OCI-LY7 (cell line): ENCODE data around the gene NSD2. TPM values are rescaled to one million over a fixed set of nuclear protein-coding genes. Genes with fewer than 3 reads are reported as not detected.

Experiments
- BruUV-seq: library from RNA; stranded (reverse); fragments of 400-500 nt; replicated peaks from 2 replicates; lab custom pipeline; 2021; lab: Mats Ljungman, UMichigan
- CTCF ChIA-PET: fragments of 300-600 bp; sonication (Branson Sonifier 250); formaldehyde crosslinking; loops from one replicate; lab custom pipeline; 2022; ENCODE audit warnings: antibody characterized with exemption; ENCODE audit not compliant: unreplicated experiment; lab: Charles Lee
- POLR2A ChIA-PET: fragments of 300-600 bp; sonication (Branson Sonifier 250); formaldehyde crosslinking; loops from one replicate; lab custom pipeline; 2022; ENCODE audit warnings: antibody characterized with exemption; lab: Charles Lee
- DNase-seq: peaks from one replicate; pipeline ENCODE4 v3.0.0-alpha.2; 2015; ENCODE audit warnings: low spot score
- H2AFZ ChIP-seq: fragments of 200-600 bp; sonication (generic), shearing (Covaris generic); 2 replicates; pipeline ENCODE4 v1.6.1; 2014; ENCODE audit warnings: mild to moderate bottlenecking, antibody characterized with exemption, low read length, moderate library complexity
- H3K27ac ChIP-seq: fragments of 200-600 bp; sonication (generic); 2 replicates; pipeline ENCODE4 v1.5.1; 2014; ENCODE audit warnings: mixed run types, low read depth, mild to moderate bottlenecking, moderate library complexity, low read length, inconsistent platforms; ENCODE audit not compliant: poor library complexity, severe bottlenecking
- H3K36me3 ChIP-seq: fragments of 200-600 bp; sonication (generic); 2 replicates; pipeline ENCODE4 v1.6.1; 2014; ENCODE audit warnings: mild to moderate bottlenecking, antibody characterized with exemption, low read length, moderate library complexity, mixed read lengths; ENCODE audit not compliant: insufficient read depth
- H3K4me1 ChIP-seq: fragments of 200-600 bp; sonication (generic); 2 replicates; pipeline ENCODE4 v1.5.1; 2014; ENCODE audit warnings: mild to moderate bottlenecking, low read length; ENCODE audit not compliant: insufficient read depth, poor library complexity, severe bottlenecking
- H3K4me2 ChIP-seq: fragments of 200-600 bp; sonication (generic); 2 replicates; pipeline ENCODE4 v1.6.1; 2014; ENCODE audit warnings: mild to moderate bottlenecking, low read length
- H3K4me3 ChIP-seq: fragments of 200-600 bp; sonication (generic); 2 replicates; pipeline ENCODE4 v1.5.1; 2014; ENCODE audit warnings: mild to moderate bottlenecking, low read depth, low read length; ENCODE audit not compliant: poor library complexity, severe bottlenecking
- H3K79me2 ChIP-seq: fragments of 200-600 bp; sonication (generic); 2 replicates; pipeline ENCODE4 v1.6.1; 2016; ENCODE audit warnings: low read depth, mild to moderate bottlenecking, low read length, moderate library complexity, mixed read lengths; ENCODE audit not compliant: insufficient read depth
- H3K9me2 ChIP-seq: fragments of 200-600 bp; sonication (generic); 2 replicates; pipeline ENCODE4 v1.6.1; 2016; ENCODE audit warnings: mild to moderate bottlenecking, low read length, mixed read lengths; ENCODE audit not compliant: insufficient read depth
- H3K9me3 ChIP-seq: fragments of 200-600 bp; sonication (generic); 2 replicates; pipeline ENCODE4 v1.6.1; 2014; ENCODE audit warnings: mild to moderate bottlenecking, mixed run types, low read length, mixed read lengths
- H4K20me1 ChIP-seq: fragments of 200-600 bp; sonication (generic); 2 replicates; pipeline ENCODE4 v1.6.1; 2014; ENCODE audit warnings: mild to moderate bottlenecking, antibody characterized with exemption, low read length, moderate library complexity, mixed read lengths; ENCODE audit not compliant: insufficient read depth
- CTCF ChIP-seq: fragments of 200-600 bp; sonication (generic); conservative IDR thresholded peaks from 2 replicates; pipeline ENCODE4 v1.5.1; 2014; ENCODE audit warnings: mild to moderate bottlenecking, antibody characterized with exemption, low read length, moderate library complexity, mixed read lengths
- EZH2phosphoT487 ChIP-seq: fragments of 200-600 bp; sonication (generic); IDR thresholded peaks from 2 replicates; pipeline ENCODE4 v1.6.1; 2018; ENCODE audit warnings: low read depth, borderline replicate concordance, mild to moderate bottlenecking, mixed run types, antibody characterized with exemption, low read length, moderate library complexity, mixed read lengths
- intact Hi-C: fragments of 100-400 bp; cut with micrococcal nuclease; formaldehyde crosslinking; loops from one replicate; pipeline ENCODE4 v1.10.0; 2022; ENCODE audit not compliant: unreplicated experiment
- total RNA-seq, 2 experiments: library from RNA; depleted of rRNA in 1 of 2; stranded (reverse); fragments of >200 nt in 1 of 2; shearing (Covaris generic) in 1 of 2; gene quantifications; 2 replicates each; pipeline ENCODE4 v1.2.3, GENCODE V29; 2014 to 2022

The NSD2 gene
- total RNA-seq, 2 experiments from 2014 or later, result 169 to 329 TPM

DNA sequence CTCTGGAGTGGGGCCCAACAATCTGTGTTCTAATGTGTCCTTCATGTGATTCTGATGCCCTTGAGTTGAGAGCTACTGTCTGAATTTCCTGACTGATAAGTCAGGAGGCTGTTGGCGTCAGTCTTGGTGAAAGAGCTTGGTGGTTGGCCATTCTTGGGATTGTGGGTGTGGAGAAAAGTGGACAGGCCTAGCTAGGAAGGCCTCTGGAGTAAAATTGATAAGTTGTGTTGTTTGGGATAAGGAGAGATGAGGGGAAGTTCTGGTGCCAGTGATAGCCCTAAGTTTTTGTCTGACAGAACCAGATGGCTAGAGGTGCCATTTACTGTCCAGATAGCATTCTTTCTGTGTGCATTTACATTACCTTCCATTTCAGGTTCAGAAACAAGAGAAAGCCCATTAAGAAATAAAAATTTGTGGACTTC is 11.7 kb downstream of the NSD2 start:
- TF ChIP-seq EZH2phosphoT487 (no peak), CTCF (no peak)
- H3K79me2 ChIP-seq, result peaks cover 100% of the 10 kb centered on the region
- no peaks in the 10 kb centered on the region for H3K9me2 ChIP-seq
- no peak overlapping the region for H3K27ac ChIP-seq
- intact Hi-C loops, result no loop called here
- no TSS peak for BruUV-seq
- H3K4me3 ChIP-seq, result no peak overlapping the region
- peaks cover 28% of the 10 kb centered on the region; the same call in 1 of the 2 replicates for H4K20me1 ChIP-seq
- peaks cover 7% of the 10 kb centered on the region for H3K4me1 ChIP-seq
- CTCF ChIA-PET, result interaction anchor here (0.6 kb wide), 1 partner anchor 23 kb away, joined by 3 read pairs; no protein-coding TSS in a partner anchor
- POLR2A ChIA-PET, result interaction anchor here (1.4 to 1.6 kb wide), 2 partner anchors 10 to 17 kb away, joined by 3 to 6 read pairs; no protein-coding TSS in a partner anchor
- DNase-seq, result no peak
- no peak overlapping the region for H3K4me2 ChIP-seq
- no peak overlapping the region for H2AFZ ChIP-seq
- H3K36me3 ChIP-seq, result peaks cover 62% of the 10 kb centered on the region
- H3K9me3 ChIP-seq, result no peaks in the 10 kb centered on the region

DNA sequence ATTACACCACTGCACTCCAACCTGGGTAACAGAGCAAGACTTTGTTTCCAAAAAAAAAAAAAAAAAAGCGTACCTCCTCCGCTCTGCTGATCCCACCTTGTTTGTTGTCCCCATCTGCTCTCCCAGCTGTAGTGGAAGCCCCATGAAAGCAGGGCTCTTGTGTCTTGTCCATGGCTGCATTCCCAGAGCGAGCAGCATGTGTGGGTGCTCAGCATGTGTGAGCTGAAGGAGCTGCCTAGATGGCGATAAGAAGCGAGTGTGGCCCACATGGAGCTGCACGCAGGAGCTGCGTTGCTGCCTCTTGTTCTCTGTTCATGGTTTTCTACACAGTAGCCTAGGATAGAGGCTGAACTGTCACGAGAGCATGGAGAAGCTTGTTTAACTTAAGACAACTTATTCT is 12.4 kb downstream of the NSD2 start:
- ChIA-PET CTCF (no interaction called here), POLR2A (interaction anchor here (0.6 to 1.6 kb wide), 4 partner anchors 11 to 164 kb away, joined by 3 to 12 read pairs (median 4); no protein-coding TSS in a partner anchor)
- Histone ChIP-seq H3K27ac (no peak overlapping the region), H3K36me3 (peaks cover 61% of the 10 kb centered on the region), H3K4me3 (no peak overlapping the region), H2AFZ (no peak overlapping the region), H3K9me2 (no peaks in the 10 kb centered on the region), H3K4me2 (no peak overlapping the region), H4K20me1 (peaks cover 25% of the 10 kb centered on the region; the same call in 1 of the 2 replicates), H3K79me2 (peaks cover 100% of the 10 kb centered on the region), H3K4me1 (peaks cover 7% of the 10 kb centered on the region), H3K9me3 (no peaks in the 10 kb centered on the region)
- BruUV-seq, result no TSS peak
- no peak for DNase-seq
- intact Hi-C loops, result no loop called here
- TF ChIP-seq EZH2phosphoT487, result no peak
- no peak for TF ChIP-seq CTCF

DNA sequence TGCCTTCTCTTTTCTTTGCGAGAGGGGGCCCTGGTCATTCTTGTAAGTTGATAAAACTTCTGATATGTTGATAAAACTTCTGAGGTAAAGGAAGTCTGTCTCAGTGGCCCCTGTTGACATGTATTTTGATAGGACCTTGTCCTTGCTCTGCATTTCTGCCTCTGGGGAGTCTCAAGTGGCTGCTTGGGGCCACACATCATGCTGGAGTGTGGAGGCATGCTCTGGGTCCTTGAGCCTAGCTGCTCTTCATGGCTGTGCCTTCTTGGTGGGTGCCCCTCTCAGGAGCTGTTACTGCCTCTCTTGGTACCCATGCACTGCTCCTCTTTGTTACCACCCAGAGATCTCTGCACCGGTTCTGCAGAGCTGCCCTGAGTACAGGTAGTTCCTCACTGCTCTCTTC is 14.2 kb downstream of the NSD2 start:
- H3K36me3 ChIP-seq, result peaks cover 60% of the 10 kb centered on the region
- BruUV-seq, result no TSS peak
- no peak overlapping the region for H3K4me2 ChIP-seq
- peaks cover 7% of the 10 kb centered on the region for H3K4me1 ChIP-seq
- H3K27ac ChIP-seq, result no peak overlapping the region
- ChIA-PET POLR2A (no interaction called here), CTCF (no interaction called here)
- no peak overlapping the region for H3K4me3 ChIP-seq
- TF ChIP-seq EZH2phosphoT487 (no peak), CTCF (no peak)
- DNase-seq, result no peak
- intact Hi-C loops, result no loop called here
- no peaks in the 10 kb centered on the region for H3K9me3 ChIP-seq
- peaks cover 100% of the 10 kb centered on the region for H3K79me2 ChIP-seq
- no peaks in the 10 kb centered on the region for H3K9me2 ChIP-seq
- no peak overlapping the region for H2AFZ ChIP-seq
- H4K20me1 ChIP-seq, result peaks cover 20% of the 10 kb centered on the region; the same call in 1 of the 2 replicates
